HEK293 (cell line): ENCODE data around the gene MRS2.

Experiments
- CTCF ChIP-seq: fragments of 450-650 bp; formaldehyde crosslinking; IDR thresholded peaks from 2 replicates; pipeline ENCODE4 v1.5.1; 2016; ENCODE audit warnings: missing biosample characterization, missing genetic modification characterization
- KLF9 ChIP-seq: fragments of 450-650 bp; formaldehyde crosslinking; IDR thresholded peaks from 2 replicates; pipeline ENCODE4 v1.5.1; 2016; ENCODE audit warnings: missing biosample characterization, missing genetic modification characterization, low read depth
- PBX3 ChIP-seq: sonication (generic); formaldehyde crosslinking; IDR thresholded peaks from 2 replicates; pipeline ENCODE4 v1.8.1; 2022; ENCODE audit warnings: mild to moderate bottlenecking, moderate library complexity, missing genetic modification reagents
- TCF7L2 ChIP-seq: IDR thresholded peaks from 2 replicates; pipeline ENCODE4 v1.6.1; 2011; ENCODE audit warnings: low read depth, mild to moderate bottlenecking, inconsistent platforms, low read length, moderate library complexity, borderline replicate concordance
- YY1 ChIP-seq: fragments of 450-650 bp; formaldehyde crosslinking; IDR thresholded peaks from 2 replicates; pipeline ENCODE4 v1.5.1; 2018; ENCODE audit warnings: missing biosample characterization, missing genetic modification characterization
- ZFP3 ChIP-seq: fragments of 450-650 bp; formaldehyde crosslinking; IDR thresholded peaks from 2 replicates; pipeline ENCODE4 v1.5.1; 2016; ENCODE audit warnings: low read depth, missing biosample characterization, missing genetic modification characterization
- ZFP69B ChIP-seq: fragments of 450-650 bp; formaldehyde crosslinking; IDR thresholded peaks from 2 replicates; pipeline ENCODE4 v1.5.1; 2016; ENCODE audit warnings: missing biosample characterization, missing genetic modification characterization
- ZNF157 ChIP-seq: fragments of 450-650 bp; formaldehyde crosslinking; IDR thresholded peaks from 2 replicates; pipeline ENCODE4 v1.5.1; 2016; ENCODE audit warnings: missing biosample characterization, missing genetic modification characterization
- ZNF350 ChIP-seq: fragments of 450-650 bp; formaldehyde crosslinking; IDR thresholded peaks from 2 replicates; pipeline ENCODE4 v1.5.0; 2017; ENCODE audit warnings: missing biosample characterization, mild to moderate bottlenecking, missing genetic modification characterization
- ZNF391 ChIP-seq: fragments of 450-650 bp; formaldehyde crosslinking; IDR thresholded peaks from 2 replicates; pipeline ENCODE4 v1.5.1; 2016; ENCODE audit warnings: low read depth, missing biosample characterization, missing genetic modification characterization, borderline replicate concordance
- ZNF501 ChIP-seq: fragments of 450-650 bp; formaldehyde crosslinking; IDR thresholded peaks from 2 replicates; pipeline ENCODE4 v1.5.1; 2016; ENCODE audit warnings: missing biosample characterization, missing genetic modification characterization
- ZXDB ChIP-seq: fragments of 450-650 bp; formaldehyde crosslinking; IDR thresholded peaks from 2 replicates; pipeline ENCODE4 v1.5.1; 2016; ENCODE audit warnings: missing biosample characterization, missing genetic modification characterization

- TF ChIP-seq ZNF350 (tag by site-specific recombination) = no peak
- no peak for TF ChIP-seq ZFP3 (tag by site-specific recombination)
- no peak for TF ChIP-seq CTCF (tag by site-specific recombination)
- TF ChIP-seq ZFP69B (tag by site-specific recombination) = no peak
- TF ChIP-seq ZNF391 (tag by site-specific recombination) = no peak
- TF ChIP-seq YY1 (tag by site-specific recombination) = no peak
- no peak for TF ChIP-seq PBX3 (CRISPR knock-in tag)
- no peak for TF ChIP-seq KLF9 (tag by site-specific recombination)
- TF ChIP-seq ZNF501 (tag by site-specific recombination) = no peak
- no peak for TF ChIP-seq TCF7L2
- TF ChIP-seq ZXDB = no peak
- no peak for TF ChIP-seq ZNF157
Observed at GRCh38 chr6:24405262-24405661, 2.5 kb downstream of the MRS2 start.
